Stomach (tissue), 9 donors: ENCODE data around the gene PARL. TPM values are rescaled to one million over a fixed set of nuclear protein-coding genes. Genes with fewer than 3 reads are reported as not detected.
A peak's percentile ranks its signal among the peaks of the same experiment; 100 is the strongest.

Experiments
- DNase-seq, 2 donors: peaks; one replicate each; pipeline versions ENCODE4 v3.0.0 to v3.0.0-alpha.2; 2013 to 2019
- H3K27ac ChIP-seq, 5 donors: fragments of 200-600 bp in 4 of 5; sonication (generic) in 4 of 5; one replicate each; pipeline ENCODE4 v1.5.1; 2013 to 2019; ENCODE audit warnings: mild to moderate bottlenecking in 1 of 5, moderate library complexity in 1 of 5
- H3K27me3 ChIP-seq, 3 donors: fragments of 200-600 bp; sonication (generic); one replicate each; pipeline ENCODE4 v1.5.1; 2017 to 2019; ENCODE audit warnings: mixed run types in 1 of 3
- H3K36me3 ChIP-seq, 4 donors: fragments of 200-600 bp; sonication (generic); 1 replicate in 3 of 4; 2 replicates in 1 of 4; pipeline ENCODE4 v1.5.1; 2016 to 2019
- H3K4me1 ChIP-seq, 4 donors: fragments of 200-600 bp; sonication (generic); one replicate each; pipeline ENCODE4 v1.5.1; 2016 to 2019
- H3K4me3 ChIP-seq, 4 donors: fragments of 200-600 bp; sonication (generic) in 3 of 4; one replicate each; pipeline ENCODE4 v1.5.1; 2016 to 2019; ENCODE audit warnings: mild to moderate bottlenecking in 1 of 4
- H3K9me3 ChIP-seq, 4 donors: fragments of 200-600 bp; sonication (generic); one replicate each; pipeline ENCODE4 v1.5.1; 2016 to 2019
- CTCF ChIP-seq, 7 experiments: fragments of 450-650 bp in 4 of 7; fragments of 200-600 bp in 3 of 7; sonication (generic) in 3 of 7; IDR thresholded peaks; one replicate each; pipeline ENCODE4 v1.5.1; 2016 to 2019; ENCODE audit warnings: antibody characterized with exemption in 7 of 7, control low read depth in 2 of 7, mild to moderate bottlenecking in 1 of 7
- EP300 ChIP-seq: sonication (generic); formaldehyde crosslinking; IDR thresholded peaks from one replicate; pipeline ENCODE4 v1.6.1; 2017; ENCODE audit warnings: antibody characterized with exemption
- POLR2A ChIP-seq, 4 donors: fragments of 450-650 bp; IDR thresholded peaks; one replicate each; pipeline ENCODE4 v1.6.1; 2016; ENCODE audit warnings: antibody characterized with exemption in 4 of 4, control low read depth in 2 of 4, mild to moderate bottlenecking in 1 of 4, moderate library complexity in 1 of 4
- POLR2AphosphoS5 ChIP-seq, 3 donors: sonication (generic); formaldehyde crosslinking; IDR thresholded peaks; one replicate each; pipeline ENCODE4 v1.6.1; 2016; ENCODE audit warnings: antibody characterized with exemption in 3 of 3
- WGBS, 5 donors: extraction: QIAGEN DNeasy Blood & Tissue Kit in 3 of 5; methylation state at CpG; one replicate each; pipeline versions ENCODE4 v1.1.5 to v1.1.7; 2013 to 2018; 5-methylcytosine and 5-hydroxymethylcytosine counted together
- intact Hi-C: fragments of 100-400 bp; cut with DNase I; formaldehyde crosslinking; loops from one replicate; pipeline ENCODE4 v1.15.1; 2023; ENCODE audit warnings: low total_unique reads
- polyA plus RNA-seq, 3 donors: library from polyadenylated mRNA; stranded (reverse); fragments of 200-250 nt; gene quantifications; one replicate each; pipeline ENCODE4 v1.2.3, GENCODE V29; 2013
- total RNA-seq, 5 donors: library from RNA; depleted of rRNA; stranded (reverse); fragments of >200 nt; gene quantifications; one replicate each; pipeline versions ENCODE4 v1.1.0 to v1.2.3, GENCODE V29; 2014 to 2016
- donor health status: healthy with polysubstance abuse.
- donor health status: Bipolar disorder and iron deficiency.
- donor health status: healthy.

The PARL gene
- total and polyA plus RNA-seq, 8 donors: 54.3 to 116 (median 85.0) TPM

GRCh38 chr3:183930086-183930485 lies 45.4 kb upstream of the PARL start:
- H3K36me3 ChIP-seq: peaks cover 19 to 88% (median 80%) of the 10 kb centered on the region in 4 donors
- intact Hi-C loops: no loop called here
- peak; percentile 62 to 66 for DNase-seq
- peak overlapping the region in 3 of 5 donors; percentile 39 to 67 (median 57) for H3K27ac ChIP-seq
- no peaks in the 10 kb centered on the region for H3K27me3 ChIP-seq
- H3K4me1 ChIP-seq: no peaks in the 10 kb centered on the region
- no peak overlapping the region for H3K4me3 ChIP-seq
- 53 to 78% (median 57%) methylated on average over 10 of the region's 10 CpGs for WGBS, 5 donors
- H3K9me3 ChIP-seq: no peaks in the 10 kb centered on the region
- no peak for TF ChIP-seq CTCF (IDR thresholded peaks at IDR 0.05)
- TF ChIP-seq POLR2AphosphoS5 (IDR thresholded peaks at IDR 0.05): peak in 2 of 3 donors; percentile 39 to 42

DNA sequence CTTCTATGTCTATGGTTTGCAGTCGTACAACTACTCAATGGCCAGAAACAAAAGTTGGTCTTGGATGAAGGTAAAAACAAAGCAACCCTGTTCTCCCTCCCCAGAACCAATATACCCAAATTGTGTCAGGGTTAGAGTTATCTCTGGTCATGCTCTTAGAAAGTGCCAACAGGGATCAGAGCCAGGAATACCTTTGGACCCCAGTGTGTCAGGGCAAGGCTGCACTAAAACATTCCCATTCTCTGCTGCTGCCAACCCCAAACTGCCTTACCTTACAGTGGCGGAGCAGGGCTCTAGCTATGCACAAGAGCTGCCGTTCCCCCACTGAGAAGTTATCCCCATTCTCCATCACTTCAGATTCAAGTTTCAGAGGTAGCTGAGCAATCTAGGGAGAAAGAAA lies 42.4 kb upstream of the PARL start:
- 89 to 99% (median 98%) methylated on average over 3 of the region's 3 CpGs for WGBS, 5 donors
- no peak overlapping the region for H3K4me3 ChIP-seq
- H3K9me3 ChIP-seq: no peaks in the 10 kb centered on the region
- intact Hi-C loops: no loop called here
- H3K36me3 ChIP-seq: peaks cover 42 to 90% (median 85%) of the 10 kb centered on the region in 4 donors
- no peaks in the 10 kb centered on the region for H3K27me3 ChIP-seq
- DNase-seq: no peak
- peak overlapping the region in 1 of 5 donors; percentile 78 for H3K27ac ChIP-seq
- H3K4me1 ChIP-seq: peaks cover 0 to 3% (median 0%) of the 10 kb centered on the region in 4 donors
- TF ChIP-seq EP300 (no peak), POLR2AphosphoS5 (IDR thresholded peaks at IDR 0.05) (no peak), CTCF (IDR thresholded peaks at IDR 0.05) (no peak), POLR2A (IDR thresholded peaks at IDR 0.05) (no peak)

DNA sequence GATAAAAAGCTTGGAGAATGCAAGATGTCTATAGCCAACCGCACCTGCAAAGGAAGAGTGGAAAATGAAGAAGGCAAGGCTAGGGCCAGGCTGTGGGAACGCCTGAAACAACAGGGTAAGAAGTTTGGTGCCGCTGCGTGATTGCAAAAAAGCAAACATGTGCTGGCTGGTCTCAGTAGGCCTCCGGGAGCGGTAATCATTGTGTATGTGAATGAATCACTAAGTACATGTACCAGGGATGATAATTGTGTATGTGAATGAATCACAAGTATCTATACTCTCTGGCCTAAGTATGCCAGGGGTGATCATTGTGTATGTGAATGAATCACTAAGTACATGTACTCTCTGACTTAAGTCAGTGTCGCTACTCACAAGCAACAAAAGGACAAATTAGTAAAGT lies 40.3 kb upstream of the PARL start:
- intact Hi-C loops: no loop called here
- 62 to 77% (median 65%) methylated on average over 7 of the region's 7 CpGs for WGBS, 5 donors
- peaks cover 0 to 3% (median 0%) of the 10 kb centered on the region in 4 donors for H3K4me1 ChIP-seq
- H3K4me3 ChIP-seq: no peak overlapping the region
- no peaks in the 10 kb centered on the region for H3K9me3 ChIP-seq
- DNase-seq: peak; percentile 62 to 78
- peaks cover 56 to 99% (median 93%) of the 10 kb centered on the region in 4 donors for H3K36me3 ChIP-seq
- TF ChIP-seq POLR2A (IDR thresholded peaks at IDR 0.05) (no peak), CTCF (IDR thresholded peaks at IDR 0.05) (no peak), EP300 (no peak), POLR2AphosphoS5 (IDR thresholded peaks at IDR 0.05) (peak in 2 of 3 donors; percentile 58 to 80)
- H3K27ac ChIP-seq: peak overlapping the region; percentile 44 to 81 (median 75)
- no peaks in the 10 kb centered on the region for H3K27me3 ChIP-seq

DNA sequence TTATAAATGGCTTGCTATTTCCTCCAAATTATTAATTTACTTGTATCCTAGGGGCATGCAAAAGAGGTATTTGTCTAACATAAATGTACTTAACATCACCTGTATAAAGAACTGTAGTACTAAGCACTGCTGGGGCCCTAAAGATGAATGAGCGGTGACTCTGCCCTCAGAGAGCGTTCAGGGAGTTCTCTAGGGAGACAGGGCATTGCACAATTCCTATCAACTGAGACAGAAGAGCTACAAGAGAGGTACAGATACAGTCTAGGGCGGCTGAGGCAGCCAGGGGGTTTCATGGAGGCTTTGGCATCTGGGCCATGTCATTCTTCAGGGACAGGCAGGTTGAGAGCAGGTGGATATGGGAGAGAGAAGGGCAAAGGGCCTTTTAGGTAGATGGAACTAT lies 39.9 kb upstream of the PARL start:
- peaks cover 60 to 100% (median 96%) of the 10 kb centered on the region in 4 donors for H3K36me3 ChIP-seq
- DNase-seq: no peak
- TF ChIP-seq CTCF (IDR thresholded peaks at IDR 0.05) (no peak), POLR2A (IDR thresholded peaks at IDR 0.05) (no peak), EP300 (no peak)
- intact Hi-C loops: no loop called here
- WGBS, 5 donors: 86 to 94% (median 88%) methylated on average over 3 of the region's 3 CpGs
- peaks cover 0 to 3% (median 0%) of the 10 kb centered on the region in 4 donors for H3K4me1 ChIP-seq
- H3K27me3 ChIP-seq: no peaks in the 10 kb centered on the region
- peak overlapping the region; percentile 44 to 81 (median 75) for H3K27ac ChIP-seq
- H3K4me3 ChIP-seq: no peak overlapping the region
- H3K9me3 ChIP-seq: no peaks in the 10 kb centered on the region
